Measurements from ENCODE around the gene CLC. TPM values are rescaled to one million over a fixed set of nuclear protein-coding genes. Genes with fewer than 3 reads are reported as not detected.
A peak's percentile ranks its signal among the peaks of the same experiment; 100 is the strongest.
"Not testable (repeated sequence)": the region's sequence is repeated elsewhere in the genome, so short reads cannot be mapped to it uniquely, and the experiment has no call there.

CLC gene
- 1 to 10 TPM in 2 of 4 donors, under 1 TPM in 2; 0.65 to 5.1 (median 1.6) TPM for polyA plus RNA-seq (ENCODE audit: insufficient read length in 4 of 4)

- no peak for DNase-seq (ENCODE audit: low read depth in 4 of 4, low spot score in 2 of 4)
Measured at GRCh38 chr19:39737891-39738290, at the start of gene CLC. CLC (minus strand) TSS chr19:39738029; CDS start chr19:39737952, 77 bp downstream.

GRCh38 chr19:39780894-39781293, 43.1 kb upstream of the CLC start:
- DNase-seq (ENCODE audit: low read depth in 4 of 4, low spot score in 2 of 4), result no peak

- DNase-seq (ENCODE audit: low read depth in 4 of 4, low spot score in 2 of 4), result no peak
Measured at GRCh38 chr19:39778763-39779162, 40.9 kb upstream of the CLC start, which contains the start of gene LEUTX. LEUTX (plus strand) TSS chr19:39778854; CDS start chr19:39778921, 67 bp downstream.

- DNase-seq (ENCODE audit: low read depth in 4 of 4, low spot score in 2 of 4), result no peak
Measured at GRCh38 chr19:39768786-39769185, 31.0 kb upstream of the CLC start.

- DNase-seq (ENCODE audit: low read depth in 4 of 4, low spot score in 2 of 4), result no peak
Measured at GRCh38 chr19:39768334-39768733, 30.5 kb upstream of the CLC start.

GRCh38 chr19:39765091-39766076, 27.6 kb upstream of the CLC start:
- DNase-seq (ENCODE audit: low read depth in 4 of 4, low spot score in 2 of 4), result peak in 1 of 4 donors; percentile 25

- not testable (repeated sequence) for DNase-seq (ENCODE audit: low read depth in 4 of 4, low spot score in 2 of 4)
Measured at GRCh38 chr19:39761851-39762250, 24.0 kb upstream of the CLC start.

- no peak for DNase-seq (ENCODE audit: low read depth in 4 of 4, low spot score in 2 of 4)
Measured at GRCh38 chr19:39759457-39760184, 21.8 kb upstream of the CLC start.

- DNase-seq (ENCODE audit: low read depth in 4 of 4, low spot score in 2 of 4), result no peak
Measured at GRCh38 chr19:39754971-39755370, 17.1 kb upstream of the CLC start.

GRCh38 chr19:39754544-39754943, 16.7 kb upstream of the CLC start:
- DNase-seq (ENCODE audit: low read depth in 4 of 4, low spot score in 2 of 4), result no peak

GRCh38 chr19:39752795-39753194, 15.0 kb upstream of the CLC start:
- no peak for DNase-seq (ENCODE audit: low read depth in 4 of 4, low spot score in 2 of 4)

GRCh38 chr19:39752390-39752789, 14.6 kb upstream of the CLC start:
- DNase-seq (ENCODE audit: low read depth in 4 of 4, low spot score in 2 of 4), result no peak

GRCh38 chr19:39749981-39750380, 12.2 kb upstream of the CLC start:
- no peak for DNase-seq (ENCODE audit: low read depth in 4 of 4, low spot score in 2 of 4)

- DNase-seq (ENCODE audit: low read depth in 4 of 4, low spot score in 2 of 4), result no peak
Measured at GRCh38 chr19:39746836-39747529, 9.2 kb upstream of the CLC start.

GRCh38 chr19:39745643-39746042, 7.8 kb upstream of the CLC start:
- no peak for DNase-seq (ENCODE audit: low read depth in 4 of 4, low spot score in 2 of 4)

GRCh38 chr19:39740395-39740794, 2.6 kb upstream of the CLC start:
- DNase-seq (ENCODE audit: low read depth in 4 of 4, low spot score in 2 of 4), result no peak

- no peak for DNase-seq (ENCODE audit: low read depth in 4 of 4, low spot score in 2 of 4)
Measured at GRCh38 chr19:39738814-39739213, 985 bp upstream of the CLC start.

- no peak for DNase-seq (ENCODE audit: low read depth in 4 of 4, low spot score in 2 of 4)
Measured at GRCh38 chr19:39737351-39737750, 478 bp downstream of the CLC start.

- DNase-seq (ENCODE audit: low read depth in 4 of 4, low spot score in 2 of 4), result no peak
Measured at GRCh38 chr19:39736088-39736487, 1.7 kb downstream of the CLC start.

- no peak for DNase-seq (ENCODE audit: low read depth in 4 of 4, low spot score in 2 of 4)
Measured at GRCh38 chr19:39735688-39736087, 2.1 kb downstream of the CLC start.

GRCh38 chr19:39733841-39734240, 4.0 kb downstream of the CLC start:
- DNase-seq (ENCODE audit: low read depth in 4 of 4, low spot score in 2 of 4), result no peak
